ENCODE results near the gene SYNGR2.

- TF ChIP-seq POLR2A (IDR thresholded peaks at IDR 0.05; ENCODE audit: extremely low read depth, insufficient read length) (no peak), CTCF (IDR thresholded peaks at IDR 0.05; ENCODE audit: low read depth, low read length) (no peak), MYC (IDR thresholded peaks at IDR 0.05; ENCODE audit: low read depth, low read length) (no peak)
Observed at GRCh38 chr17:78141437-78142118, 26.8 kb upstream of the SYNGR2 start.

All from NB4 (cell line).